HepG2 (cell line): ENCODE measurements around the gene SKIDA1. TPM values are rescaled to one million over a fixed set of nuclear protein-coding genes. Genes with fewer than 3 reads are reported as not detected.

Experiments
- ATAC-seq: fragments of 200-7000 bp; cut with Tn5 transposase; 3 replicates; pipeline ENCODE4 v1.9.1; 2020; ENCODE audit warnings: mild to moderate bottlenecking, moderate library complexity
- BruUV-seq: library from RNA; stranded (reverse); fragments of 400-500 nt; replicated peaks from 2 replicates; lab custom pipeline; 2021; lab: Mats Ljungman, UMichigan
- CTCF ChIA-PET: fragments of 300-600 bp; formaldehyde crosslinking; extraction: SDS; loops from one replicate; lab custom pipeline; 2021; ENCODE audit warnings: low total read pairs, inconsistent platforms, low intra/inter-chr PET ratio; lab: Yijun Ruan, JAX
- POLR2A ChIA-PET: fragments of 350-600 bp; sonication (Branson Sonifier 250); formaldehyde crosslinking; loops from one replicate; lab custom pipeline; 2020; ENCODE audit warnings: antibody characterized with exemption, inconsistent platforms; lab: Yijun Ruan, JAX
- DNase-seq: peaks from one replicate; pipeline ENCODE4 v3.0.0-alpha.2; 2015; ENCODE audit warnings: low spot score
- FAIRE-seq: peaks from 3 replicates; lab custom pipeline; 2011; peaks lifted over from hg19 to GRCh38; lab: Jason Lieb, UNC
- H2AFZ ChIP-seq: one replicate; pipeline ENCODE4 v1.6.1; 2011; ENCODE audit warnings: low read length, inconsistent platforms
- H3K27ac ChIP-seq: fragments of 300-600 bp; 3 replicates; pipeline ENCODE4 v1.8.0; 2011; ENCODE audit warnings: mixed run types, mild to moderate bottlenecking, mixed read lengths, low read length, inconsistent platforms; ENCODE audit not compliant: insufficient read depth; ENCODE audit errors: extremely low read length
- H3K27me3 ChIP-seq, 2 experiments: fragments of 200-600 bp in 1 of 2; 2 replicates in 1 of 2; 3 replicates in 1 of 2; pipeline versions ENCODE4 v1.6.0 to v1.8.0; 2011; ENCODE audit warnings: low read length in 2 of 2, mild to moderate bottlenecking in 2 of 2, moderate library complexity in 2 of 2, inconsistent platforms in 1 of 2; ENCODE audit not compliant: insufficient read depth in 2 of 2, control insufficient read depth in 1 of 2
- H3K36me3 ChIP-seq, 2 experiments: fragments of 200-600 bp in 1 of 2; replicated peaks in 1 of 2; 2 replicates in 1 of 2; 3 replicates in 1 of 2; pipeline versions ENCODE4 v1.5.1 to v1.8.0; 2011; ENCODE audit warnings: low read length in 2 of 2, inconsistent platforms in 1 of 2; ENCODE audit not compliant: insufficient read depth in 2 of 2, control insufficient read depth in 1 of 2
- H3K4me1 ChIP-seq: 2 replicates; pipeline ENCODE4 v1.5.1; 2012; ENCODE audit warnings: low read length, inconsistent platforms; ENCODE audit not compliant: insufficient read depth
- H3K4me2 ChIP-seq: 2 replicates; pipeline ENCODE4 v1.6.0; 2011; ENCODE audit warnings: low read depth, low read length, inconsistent platforms
- H3K4me3 ChIP-seq, 3 experiments: fragments of 200-600 bp in 1 of 3; sonication (generic), shearing (Covaris generic) in 1 of 3; replicated peaks in 1 of 3; 2 replicates each; pipeline ENCODE4 v1.5.1; 2011 to 2016; ENCODE audit warnings: low read length in 3 of 3, inconsistent platforms in 2 of 3, low read depth in 2 of 3, mild to moderate bottlenecking in 2 of 3, control low read depth in 1 of 3, mixed read lengths in 1 of 3; ENCODE audit not compliant: insufficient read depth in 1 of 3
- H3K79me2 ChIP-seq: one replicate; pipeline ENCODE4 v1.6.1; 2011; ENCODE audit warnings: low read length, inconsistent platforms; ENCODE audit not compliant: insufficient read depth
- H3K9ac ChIP-seq: 2 replicates; pipeline ENCODE4 v1.6.0; 2011; ENCODE audit warnings: mild to moderate bottlenecking, low read depth, low read length, inconsistent platforms; ENCODE audit not compliant: insufficient read depth
- H3K9me3 ChIP-seq: 2 replicates; pipeline ENCODE4 v1.5.1; 2012; ENCODE audit warnings: mild to moderate bottlenecking, low read length
- H4K20me1 ChIP-seq: 2 replicates; pipeline ENCODE4 v1.6.0; 2011; ENCODE audit warnings: inconsistent platforms, mild to moderate bottlenecking, low read length, moderate library complexity; ENCODE audit not compliant: insufficient read depth
- POLR2AphosphoS2 ChIP-seq: IDR thresholded peaks from 2 replicates; pipeline ENCODE4 v1.6.1; 2011; ENCODE audit warnings: low read depth, low read length, improper control_type of control experiment
- TBL1XR1 ChIP-seq: fragments of 150-350 bp; IDR thresholded peaks from 2 replicates; pipeline ENCODE4 v1.6.1; 2014; ENCODE audit warnings: borderline replicate concordance, low read length; ENCODE audit not compliant: partially characterized antibody
- ZNF549 ChIP-seq: sonication (generic); formaldehyde crosslinking; IDR thresholded peaks from 2 replicates; pipeline ENCODE4 v1.5.0; 2020; ENCODE audit warnings: missing genetic modification reagents
- ZNF569 ChIP-seq: sonication (generic); formaldehyde crosslinking; IDR thresholded peaks from 2 replicates; pipeline ENCODE4 v1.5.0; 2020; ENCODE audit warnings: mild to moderate bottlenecking, missing genetic modification reagents, moderate library complexity, borderline replicate concordance
- WGBS: methylation state at CpG from one replicate; pipeline ENCODE4 v1.1.6; 2017; ENCODE audit warnings: low lambda C conversion rate; 5-methylcytosine and 5-hydroxymethylcytosine counted together
- in situ Hi-C: cut with HindIII; loops from 2 replicates; pipeline ENCODE4 v1.10.0; 2017; ENCODE audit warnings: low pct_unique_long_range_greater_than_20kb; ENCODE audit not compliant: extremely low pct_ligation_motif_present
- intact Hi-C: fragments of 100-400 bp; cut with micrococcal nuclease; formaldehyde crosslinking; loops from one replicate; pipeline ENCODE4 v1.10.0; 2022; ENCODE audit not compliant: unreplicated experiment
- polyA plus RNA-seq, 8 experiments: library from polyadenylated mRNA; depleted of rRNA in 3 of 8; stranded (reverse) in 7 of 8; unstranded in 1 of 8; fragments of >200 nt; fragmentation: Illumina TruSeq in 4 of 8; extraction: Trizol in 4 of 8; gene quantifications; 2 replicates each; pipeline versions ENCODE4 v1.2.1 to v1.2.3, GENCODE V29; 2011 to 2016; ENCODE audit warnings: low read depth in 4 of 8, missing spikeins in 1 of 8, mixed read lengths in 1 of 8; ENCODE audit not compliant: insufficient read depth in 1 of 8
- total RNA-seq, 5 experiments: library from RNA; depleted of rRNA; stranded (reverse); fragments of >200 nt; fragmentation: Illumina TruSeq; extraction: Trizol; gene quantifications; 2 replicates each; pipeline ENCODE4 v1.2.3, GENCODE V29; 2016; ENCODE audit warnings: low read depth in 1 of 5
- TF ChIP-seq, protein P1 (sequence below): sonication (generic); formaldehyde crosslinking; IDR thresholded peaks from 2 replicates; pipeline ENCODE4 v1.4.0; 2020; ENCODE audit warnings: missing genetic modification reagents, borderline replicate concordance
- TF ChIP-seq, protein P2 (sequence below): sonication (generic); formaldehyde crosslinking; IDR thresholded peaks from 2 replicates; pipeline ENCODE4 v1.9.0; 2021; ENCODE audit warnings: missing genetic modification reagents, mild to moderate bottlenecking, borderline replicate concordance

The SKIDA1 gene
- total and polyA plus RNA-seq, 2 of the 13 experiments (the other 11 are each of a cell fraction or from before 2014, with no cell fraction given): 0.73 to 1.5 TPM

GRCh38 chr10:21498986-21499385 is 26.5 kb downstream of the SKIDA1 start:
- BruUV-seq: no TSS peak
- H2AFZ ChIP-seq: no peak overlapping the region
- ATAC-seq: no peak
- H3K79me2 ChIP-seq: peaks cover 5% of the 10 kb centered on the region
- no peak for DNase-seq
- no peaks in the 10 kb centered on the region for H4K20me1 ChIP-seq
- H3K4me1 ChIP-seq: peaks cover 66% of the 10 kb centered on the region
- no peak overlapping the region for H3K4me2 ChIP-seq
- H3K27ac ChIP-seq: no peak overlapping the region
- no peaks in the 10 kb centered on the region for H3K36me3 ChIP-seq
- no peak overlapping the region for H3K4me3 ChIP-seq
- FAIRE-seq: no peak
- no peaks in the 10 kb centered on the region for H3K9me3 ChIP-seq
- in situ Hi-C loops (loop anchor here (10.0 to 25.0 kb wide), 2 partner anchors 212 to 456 kb away; no protein-coding TSS in a partner anchor), intact Hi-C loops (loop anchor here (5.0 to 10.0 kb wide), 2 partner anchors 424 to 453 kb away; no protein-coding TSS in a partner anchor)
- ChIA-PET POLR2A (interaction anchor here (5.1 kb wide), 1 partner anchor 27 kb away, joined by 294 read pairs; the partner anchor contains the start of gene SKIDA1), CTCF (no interaction called here)
- TF ChIP-seq ZNF549 (no peak), ZNF569 (CRISPR knock-in tag) (no peak), TBL1XR1 (no peak), POLR2AphosphoS2 (no peak)
- TF ChIP-seq, protein P1, sequence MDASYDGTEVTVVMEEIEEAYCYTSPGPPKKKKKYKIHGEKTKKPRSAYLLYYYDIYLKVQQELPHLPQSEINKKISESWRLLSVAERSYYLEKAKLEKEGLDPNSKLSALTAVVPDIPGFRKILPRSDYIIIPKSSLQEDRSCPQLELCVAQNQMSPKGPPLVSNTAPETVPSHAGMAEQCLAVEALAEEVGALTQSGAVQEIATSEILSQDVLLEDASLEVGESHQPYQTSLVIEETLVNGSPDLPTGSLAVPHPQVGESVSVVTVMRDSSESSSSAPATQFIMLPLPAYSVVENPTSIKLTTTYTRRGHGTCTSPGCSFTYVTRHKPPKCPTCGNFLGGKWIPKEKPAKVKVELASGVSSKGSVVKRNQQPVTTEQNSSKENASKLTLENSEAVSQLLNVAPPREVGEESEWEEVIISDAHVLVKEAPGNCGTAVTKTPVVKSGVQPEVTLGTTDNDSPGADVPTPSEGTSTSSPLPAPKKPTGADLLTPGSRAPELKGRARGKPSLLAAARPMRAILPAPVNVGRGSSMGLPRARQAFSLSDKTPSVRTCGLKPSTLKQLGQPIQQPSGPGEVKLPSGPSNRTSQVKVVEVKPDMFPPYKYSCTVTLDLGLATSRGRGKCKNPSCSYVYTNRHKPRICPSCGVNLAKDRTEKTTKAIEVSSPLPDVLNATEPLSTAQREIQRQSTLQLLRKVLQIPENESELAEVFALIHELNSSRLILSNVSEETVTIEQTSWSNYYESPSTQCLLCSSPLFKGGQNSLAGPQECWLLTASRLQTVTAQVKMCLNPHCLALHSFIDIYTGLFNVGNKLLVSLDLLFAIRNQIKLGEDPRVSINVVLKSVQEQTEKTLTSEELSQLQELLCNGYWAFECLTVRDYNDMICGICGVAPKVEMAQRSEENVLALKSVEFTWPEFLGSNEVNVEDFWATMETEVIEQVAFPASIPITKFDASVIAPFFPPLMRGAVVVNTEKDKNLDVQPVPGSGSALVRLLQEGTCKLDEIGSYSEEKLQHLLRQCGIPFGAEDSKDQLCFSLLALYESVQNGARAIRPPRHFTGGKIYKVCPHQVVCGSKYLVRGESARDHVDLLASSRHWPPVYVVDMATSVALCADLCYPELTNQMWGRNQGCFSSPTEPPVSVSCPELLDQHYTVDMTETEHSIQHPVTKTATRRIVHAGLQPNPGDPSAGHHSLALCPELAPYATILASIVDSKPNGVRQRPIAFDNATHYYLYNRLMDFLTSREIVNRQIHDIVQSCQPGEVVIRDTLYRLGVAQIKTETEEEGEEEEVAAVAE (CRISPR knock-in tag): no peak
- TF ChIP-seq, protein P2, sequence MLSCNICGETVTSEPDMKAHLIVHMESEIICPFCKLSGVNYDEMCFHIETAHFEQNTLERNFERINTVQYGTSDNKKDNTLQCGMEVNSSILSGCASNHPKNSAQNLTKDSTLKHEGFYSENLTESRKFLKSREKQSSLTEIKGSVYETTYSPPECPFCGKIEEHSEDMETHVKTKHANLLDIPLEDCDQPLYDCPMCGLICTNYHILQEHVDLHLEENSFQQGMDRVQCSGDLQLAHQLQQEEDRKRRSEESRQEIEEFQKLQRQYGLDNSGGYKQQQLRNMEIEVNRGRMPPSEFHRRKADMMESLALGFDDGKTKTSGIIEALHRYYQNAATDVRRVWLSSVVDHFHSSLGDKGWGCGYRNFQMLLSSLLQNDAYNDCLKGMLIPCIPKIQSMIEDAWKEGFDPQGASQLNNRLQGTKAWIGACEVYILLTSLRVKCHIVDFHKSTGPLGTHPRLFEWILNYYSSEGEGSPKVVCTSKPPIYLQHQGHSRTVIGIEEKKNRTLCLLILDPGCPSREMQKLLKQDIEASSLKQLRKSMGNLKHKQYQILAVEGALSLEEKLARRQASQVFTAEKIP: no peak
- no peaks in the 10 kb centered on the region; a peak in 1 of 5 replicates for H3K27me3 ChIP-seq
- no peak overlapping the region for H3K9ac ChIP-seq
- 96% methylated on average over 8 of the region's 8 CpGs for WGBS
